ENCODE data around the gene SEC24D. TPM values are rescaled to one million over a fixed set of nuclear protein-coding genes. Genes with fewer than 3 reads are reported as not detected.

SEC24D gene
- total RNA-seq, 1 experiment from 2014 or later = 61.5 TPM

DNA sequence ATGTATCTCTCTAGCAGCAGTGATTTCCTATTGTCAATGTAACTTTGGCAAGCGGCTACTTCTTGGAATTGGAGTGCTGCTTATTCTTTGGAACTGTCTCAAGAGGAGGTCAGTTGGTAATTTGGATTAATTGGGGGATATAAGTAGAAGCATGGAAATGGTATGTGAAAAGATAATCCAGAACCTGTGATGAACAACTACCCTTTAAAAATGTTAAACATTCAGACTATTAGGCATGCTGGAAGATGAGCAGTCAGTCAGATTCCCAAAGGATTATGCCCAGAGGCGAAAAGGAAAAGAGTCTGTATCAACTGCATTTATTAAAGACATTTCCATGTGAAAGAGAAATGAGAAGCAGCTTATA is 62.5 kb downstream of the SEC24D start:
- Histone ChIP-seq H3K4me1 (ENCODE audit: insufficient read depth, low read length) (peaks cover 3% of the 10 kb centered on the region; the same call in 1 of the 2 replicates), H3K79me2 (ENCODE audit: insufficient read depth, low read length) (no peaks in the 10 kb centered on the region), H4K5ac (ENCODE audit: insufficient read length, low read depth, low read length) (no peak overlapping the region), H2BK12ac (ENCODE audit: insufficient read length, low read depth, low read length) (no peak overlapping the region), H2BK5ac (ENCODE audit: insufficient read length, low read length) (no peak overlapping the region), H3K27ac (ENCODE audit: insufficient read length, low read depth, low read length) (no peak overlapping the region), H3K56ac (ENCODE audit: insufficient read length, low read depth, low read length) (no peak overlapping the region), H2BK15ac (ENCODE audit: low read depth, low read length) (no peak overlapping the region), H3K79me1 (ENCODE audit: insufficient read depth, low read depth, low read length, poor library complexity, severe bottlenecking) (no peaks in the 10 kb centered on the region), H3T11ph (ENCODE audit: low read length) (no peak overlapping the region), H2BK20ac (ENCODE audit: low read depth, low read length, poor library complexity, severe bottlenecking) (no peak overlapping the region), H3K4ac (ENCODE audit: low read depth, low read length) (no peak overlapping the region), H4K20me1 (ENCODE audit: control insufficient read depth, insufficient read depth, insufficient read length) (no peaks in the 10 kb centered on the region), H2AK5ac (ENCODE audit: insufficient read length, low read length) (no peak overlapping the region), H3K14ac (ENCODE audit: insufficient read depth, low read length) (no peak overlapping the region), H3K9ac (ENCODE audit: extremely low read depth, insufficient read length, low read length) (no peak overlapping the region), H3K23me2 (ENCODE audit: insufficient read length, low read depth, low read length, poor library complexity, severe bottlenecking) (no peaks in the 10 kb centered on the region), H3K4me2 (ENCODE audit: insufficient read depth, insufficient read length, low read length) (no peak overlapping the region), H3K23ac (ENCODE audit: insufficient read length, low read depth, low read length) (no peak overlapping the region), H2AFZ (ENCODE audit: low read length) (no peak overlapping the region), H4K8ac (replicated peaks; ENCODE audit: insufficient read length, low read depth, low read length) (no peak overlapping the region), H4K91ac (ENCODE audit: insufficient read length, low read depth, low read length) (no peak overlapping the region), H3K9me3 (ENCODE audit: control insufficient read depth, low read depth, low read length) (no peaks in the 10 kb centered on the region), H3K18ac (ENCODE audit: insufficient read length, low read depth, low read length) (no peak overlapping the region), H3K27me3 (ENCODE audit: insufficient read depth, low read length) (no peaks in the 10 kb centered on the region), H2BK120ac (ENCODE audit: low read depth, low read length, poor library complexity, severe bottlenecking) (no peak overlapping the region)
- Mint-ChIP-seq H3K9me3 (no peaks in the 10 kb centered on the region), H3K4me1 (peaks cover 17 to 18% of the 10 kb centered on the region in 2 experiments), H3K27me3 (ENCODE audit: low read depth) (no peaks in the 10 kb centered on the region), H3K4me3 (no peak overlapping the region), H3K27ac (peak overlapping the region in 1 of 3 experiments; percentile 12; a peak in 1 of 7 replicates), H3K36me3 (ENCODE audit: insufficient read depth in 1 of 3, low read depth in 3 of 3) (peaks cover 0 to 7% (median 2%) of the 10 kb centered on the region in 3 experiments; a peak in 5 of 7 replicates)
- no peak for DNase-seq
- WGBS (ENCODE audit: extremely low coverage, insufficient read length, low lambda C conversion rate) = no CpG with 5 or more reads among the region's 2 CpGs
- TF ChIP-seq, protein P1, sequence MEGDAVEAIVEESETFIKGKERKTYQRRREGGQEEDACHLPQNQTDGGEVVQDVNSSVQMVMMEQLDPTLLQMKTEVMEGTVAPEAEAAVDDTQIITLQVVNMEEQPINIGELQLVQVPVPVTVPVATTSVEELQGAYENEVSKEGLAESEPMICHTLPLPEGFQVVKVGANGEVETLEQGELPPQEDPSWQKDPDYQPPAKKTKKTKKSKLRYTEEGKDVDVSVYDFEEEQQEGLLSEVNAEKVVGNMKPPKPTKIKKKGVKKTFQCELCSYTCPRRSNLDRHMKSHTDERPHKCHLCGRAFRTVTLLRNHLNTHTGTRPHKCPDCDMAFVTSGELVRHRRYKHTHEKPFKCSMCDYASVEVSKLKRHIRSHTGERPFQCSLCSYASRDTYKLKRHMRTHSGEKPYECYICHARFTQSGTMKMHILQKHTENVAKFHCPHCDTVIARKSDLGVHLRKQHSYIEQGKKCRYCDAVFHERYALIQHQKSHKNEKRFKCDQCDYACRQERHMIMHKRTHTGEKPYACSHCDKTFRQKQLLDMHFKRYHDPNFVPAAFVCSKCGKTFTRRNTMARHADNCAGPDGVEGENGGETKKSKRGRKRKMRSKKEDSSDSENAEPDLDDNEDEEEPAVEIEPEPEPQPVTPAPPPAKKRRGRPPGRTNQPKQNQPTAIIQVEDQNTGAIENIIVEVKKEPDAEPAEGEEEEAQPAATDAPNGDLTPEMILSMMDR (conservative IDR thresholded peaks at IDR 0.05) = no peak
